ENCODE measurements around the gene SEC31B.

Gene SEC31B

GRCh38 chr10:100509241-100509840 is 10.3 kb downstream of the SEC31B start:
- no peak for DNase-seq

GRCh38 chr10:100508691-100509150 is 10.9 kb downstream of the SEC31B start:
- H3K9me3 ChIP-seq (ENCODE audit: severe bottlenecking): no peaks in the 10 kb centered on the region
- TF ChIP-seq, protein P1, sequence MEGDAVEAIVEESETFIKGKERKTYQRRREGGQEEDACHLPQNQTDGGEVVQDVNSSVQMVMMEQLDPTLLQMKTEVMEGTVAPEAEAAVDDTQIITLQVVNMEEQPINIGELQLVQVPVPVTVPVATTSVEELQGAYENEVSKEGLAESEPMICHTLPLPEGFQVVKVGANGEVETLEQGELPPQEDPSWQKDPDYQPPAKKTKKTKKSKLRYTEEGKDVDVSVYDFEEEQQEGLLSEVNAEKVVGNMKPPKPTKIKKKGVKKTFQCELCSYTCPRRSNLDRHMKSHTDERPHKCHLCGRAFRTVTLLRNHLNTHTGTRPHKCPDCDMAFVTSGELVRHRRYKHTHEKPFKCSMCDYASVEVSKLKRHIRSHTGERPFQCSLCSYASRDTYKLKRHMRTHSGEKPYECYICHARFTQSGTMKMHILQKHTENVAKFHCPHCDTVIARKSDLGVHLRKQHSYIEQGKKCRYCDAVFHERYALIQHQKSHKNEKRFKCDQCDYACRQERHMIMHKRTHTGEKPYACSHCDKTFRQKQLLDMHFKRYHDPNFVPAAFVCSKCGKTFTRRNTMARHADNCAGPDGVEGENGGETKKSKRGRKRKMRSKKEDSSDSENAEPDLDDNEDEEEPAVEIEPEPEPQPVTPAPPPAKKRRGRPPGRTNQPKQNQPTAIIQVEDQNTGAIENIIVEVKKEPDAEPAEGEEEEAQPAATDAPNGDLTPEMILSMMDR (IDR thresholded peaks at IDR 0.05; ENCODE audit: low read depth, low read length): peak; percentile 68
- no peaks in the 10 kb centered on the region for H3K27me3 ChIP-seq (ENCODE audit: insufficient read depth, low read depth, severe bottlenecking)
- H3K4me3 ChIP-seq (ENCODE audit: low read depth, low read length): no peak overlapping the region
- no peak overlapping the region for H3K27ac ChIP-seq
- H3K36me3 ChIP-seq: no peaks in the 10 kb centered on the region
- peak; percentile 25 for DNase-seq

More at GRCh38 chr10:100509241-100509840, 10.3 kb downstream of the SEC31B start:
- H3K27me3 ChIP-seq (ENCODE audit: insufficient read depth, low read depth, severe bottlenecking): no peaks in the 10 kb centered on the region
- H3K9me3 ChIP-seq (ENCODE audit: severe bottlenecking): no peaks in the 10 kb centered on the region
- TF ChIP-seq, protein P1 (IDR thresholded peaks at IDR 0.05; ENCODE audit: low read depth, low read length): no peak
- no peak overlapping the region for H3K27ac ChIP-seq
- no peaks in the 10 kb centered on the region for H3K36me3 ChIP-seq
- no peak overlapping the region for H3K4me3 ChIP-seq (ENCODE audit: low read depth, low read length)

- TF ChIP-seq, protein P1 (IDR thresholded peaks at IDR 0.05; ENCODE audit: low read depth, low read length): no peak
- no peaks in the 10 kb centered on the region for H3K9me3 ChIP-seq (ENCODE audit: severe bottlenecking)
- no peak overlapping the region for H3K27ac ChIP-seq
- no peak for DNase-seq
- H3K4me3 ChIP-seq (ENCODE audit: low read depth, low read length): no peak overlapping the region
- no peaks in the 10 kb centered on the region for H3K36me3 ChIP-seq
- H3K27me3 ChIP-seq (ENCODE audit: insufficient read depth, low read depth, severe bottlenecking): no peaks in the 10 kb centered on the region
These were observed 11.4 kb downstream of the SEC31B start for GRCh38 chr10:100508266-100508665.

DNA sequence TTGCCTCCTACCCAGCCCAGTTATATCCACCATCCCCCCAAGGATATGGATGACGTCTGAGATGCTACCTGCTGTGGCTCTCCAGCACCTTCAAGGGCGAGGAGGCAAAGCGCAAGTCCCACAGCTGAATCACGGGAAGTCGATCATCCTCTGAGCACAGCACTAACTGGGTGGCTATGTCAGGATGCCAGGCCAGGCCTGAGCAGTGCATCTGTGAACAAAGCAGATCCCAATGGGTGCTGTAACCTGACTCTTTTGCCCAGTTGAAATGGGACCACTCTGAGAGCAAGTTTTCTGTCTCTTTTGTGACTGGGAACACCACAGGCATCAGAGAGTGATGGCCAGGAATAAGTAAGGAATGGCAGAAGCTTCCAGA is 12.3 kb downstream of the SEC31B start:
- TF ChIP-seq, protein P1 (IDR thresholded peaks at IDR 0.05; ENCODE audit: low read depth, low read length): no peak

DNA sequence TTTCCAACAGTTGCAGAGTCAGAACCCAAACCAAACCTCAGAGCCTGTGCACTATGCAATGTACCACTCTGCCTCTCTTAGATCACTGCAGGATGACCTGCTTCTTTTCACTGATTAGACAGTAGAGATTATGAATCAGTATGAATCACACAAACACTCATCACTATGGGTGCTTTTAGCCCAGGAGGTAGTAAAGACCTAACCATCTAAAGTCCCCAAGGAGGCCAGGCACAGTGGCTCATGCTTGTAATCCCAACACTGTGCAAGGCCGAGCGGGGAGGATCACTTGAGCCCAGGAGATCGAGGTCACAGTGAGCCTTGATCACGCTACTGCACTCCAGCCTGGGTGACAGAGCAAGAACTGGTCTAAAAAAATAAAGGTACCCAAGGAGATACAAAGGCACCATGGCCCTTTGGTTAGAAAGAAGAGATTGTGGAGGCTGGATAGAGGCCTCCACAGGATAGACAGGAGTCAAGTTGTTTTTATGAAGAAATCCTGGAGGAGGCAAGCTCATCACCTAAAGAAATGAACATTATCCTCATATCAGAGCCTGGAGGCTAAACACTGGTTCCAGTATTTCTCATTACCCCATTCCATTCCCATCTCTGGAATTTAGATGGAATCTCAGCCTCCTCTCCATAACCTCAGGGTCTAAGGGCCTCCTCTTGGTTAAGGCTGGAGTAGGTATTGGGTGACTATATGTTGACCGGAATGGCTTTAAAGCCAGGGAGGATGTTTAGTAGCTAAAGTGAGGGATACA is 12.9 kb downstream of the SEC31B start:
- peaks cover 1% of the 10 kb centered on the region; the same call in 1 of the 2 replicates for H3K36me3 ChIP-seq
- H3K27me3 ChIP-seq (ENCODE audit: insufficient read depth, low read depth, severe bottlenecking): no peaks in the 10 kb centered on the region
- DNase-seq: no peak
- no peaks in the 10 kb centered on the region for H3K9me3 ChIP-seq (ENCODE audit: severe bottlenecking)
- TF ChIP-seq, protein P1 (IDR thresholded peaks at IDR 0.05; ENCODE audit: low read depth, low read length): no peak
- no peak overlapping the region for H3K27ac ChIP-seq
- H3K4me3 ChIP-seq (ENCODE audit: low read depth, low read length): no peak overlapping the region

More for the DNA sequence above, 12.3 kb downstream of the SEC31B start:
- Histone ChIP-seq H3K27me3 (ENCODE audit: insufficient read depth, low read depth, severe bottlenecking) (no peaks in the 10 kb centered on the region), H3K36me3 (no peaks in the 10 kb centered on the region), H3K4me3 (ENCODE audit: low read depth, low read length) (no peak overlapping the region), H3K27ac (no peak overlapping the region), H3K9me3 (ENCODE audit: severe bottlenecking) (no peaks in the 10 kb centered on the region)
- DNase-seq: no peak
